Spleen (tissue), 7 donors: ENCODE results near the gene TMX1.

Source experiments
- POLR2A ChIP-seq, 3 donors: fragments of 450-650 bp; IDR thresholded peaks; one replicate each; pipeline ENCODE4 v1.5.1; 2017; ENCODE audit warnings: antibody characterized with exemption in 3 of 3, mild to moderate bottlenecking in 1 of 3
- POLR2AphosphoS5 ChIP-seq, 3 donors: sonication (generic); formaldehyde crosslinking; IDR thresholded peaks; one replicate each; pipeline ENCODE4 v1.5.1; 2017; ENCODE audit warnings: antibody characterized with exemption in 3 of 3
- TF ChIP-seq, protein P1 (sequence below), 11 experiments: fragments of 200-600 bp in 7 of 11; fragments of 450-650 bp in 4 of 11; sonication (generic) in 4 of 11; IDR thresholded peaks in 8 of 11; conservative IDR thresholded peaks in 3 of 11; 1 replicate in 7 of 11; 2 replicates in 4 of 11; pipeline versions ENCODE4 v1.4.0 to v1.8.0; 2016 to 2021; ENCODE audit warnings: antibody characterized with exemption in 11 of 11, inconsistent platforms in 4 of 11, mild to moderate bottlenecking in 1 of 11
- donor health status: DM: no; HTN: no; CAD: no; lungs with moderate emphysema.
- donor health status: DM: no; HTN: no; CAD: no.
- donor health status: DM: no; HTN: no; CAD: no.

DNA sequence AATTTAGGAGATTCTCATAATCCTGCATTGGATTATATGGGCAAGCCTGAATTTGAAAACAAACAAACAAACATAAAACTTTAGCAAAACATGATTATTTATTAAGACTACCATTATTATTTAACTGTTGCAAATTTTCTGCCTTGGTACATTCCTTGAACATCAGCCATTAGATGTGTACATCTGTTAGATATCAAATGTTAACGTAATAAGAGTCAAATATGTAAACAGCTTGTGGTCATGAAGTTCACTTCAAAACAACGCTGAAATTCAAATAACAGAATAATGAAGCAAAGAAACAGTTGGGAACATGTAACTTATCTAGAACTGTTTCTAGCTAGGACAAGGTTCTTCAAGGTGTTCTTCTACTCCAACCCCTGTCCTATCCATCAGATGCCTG lies 14.3 kb upstream of the TMX1 start:
- TF ChIP-seq POLR2AphosphoS5 (IDR thresholded peaks at IDR 0.05) (no peak), POLR2A (IDR thresholded peaks at IDR 0.05) (no peak)
- TF ChIP-seq, protein P1, sequence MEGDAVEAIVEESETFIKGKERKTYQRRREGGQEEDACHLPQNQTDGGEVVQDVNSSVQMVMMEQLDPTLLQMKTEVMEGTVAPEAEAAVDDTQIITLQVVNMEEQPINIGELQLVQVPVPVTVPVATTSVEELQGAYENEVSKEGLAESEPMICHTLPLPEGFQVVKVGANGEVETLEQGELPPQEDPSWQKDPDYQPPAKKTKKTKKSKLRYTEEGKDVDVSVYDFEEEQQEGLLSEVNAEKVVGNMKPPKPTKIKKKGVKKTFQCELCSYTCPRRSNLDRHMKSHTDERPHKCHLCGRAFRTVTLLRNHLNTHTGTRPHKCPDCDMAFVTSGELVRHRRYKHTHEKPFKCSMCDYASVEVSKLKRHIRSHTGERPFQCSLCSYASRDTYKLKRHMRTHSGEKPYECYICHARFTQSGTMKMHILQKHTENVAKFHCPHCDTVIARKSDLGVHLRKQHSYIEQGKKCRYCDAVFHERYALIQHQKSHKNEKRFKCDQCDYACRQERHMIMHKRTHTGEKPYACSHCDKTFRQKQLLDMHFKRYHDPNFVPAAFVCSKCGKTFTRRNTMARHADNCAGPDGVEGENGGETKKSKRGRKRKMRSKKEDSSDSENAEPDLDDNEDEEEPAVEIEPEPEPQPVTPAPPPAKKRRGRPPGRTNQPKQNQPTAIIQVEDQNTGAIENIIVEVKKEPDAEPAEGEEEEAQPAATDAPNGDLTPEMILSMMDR (IDR thresholded peaks at IDR 0.05 in 8 of 11, conservative IDR thresholded peaks at IDR 0.05 in 3 of 11), result no peak
